ENCODE measurements around the gene PTPN2.

Gene PTPN2

DNA sequence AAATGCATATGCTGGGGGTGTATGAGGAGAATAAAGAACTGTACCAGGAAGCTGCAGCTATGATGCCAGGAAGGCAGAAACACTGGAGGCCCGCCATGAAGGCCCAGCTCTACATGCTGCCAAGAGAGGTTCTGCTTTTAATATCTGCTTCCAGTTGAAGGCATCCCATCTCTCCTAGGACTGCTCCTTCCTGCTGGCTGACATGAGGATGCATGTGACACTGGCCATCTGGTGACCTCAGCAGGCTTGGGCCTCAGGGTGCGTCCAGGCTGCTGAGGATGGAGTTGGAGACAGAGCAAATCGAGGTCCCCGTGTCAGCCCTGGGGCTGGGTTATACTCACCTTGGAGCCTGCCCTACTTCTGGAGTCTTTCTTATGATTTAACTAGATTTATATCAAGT, 132.1 kb downstream of the PTPN2 start:
- Histone ChIP-seq H3K14ac (ENCODE audit: low read length) (no peak overlapping the region), H3K4ac (ENCODE audit: low read depth, low read length) (no peak overlapping the region), H4K12ac (ENCODE audit: low read depth, low read length) (no peak overlapping the region), H3K79me1 (ENCODE audit: low read length) (no peaks in the 10 kb centered on the region), H4K91ac (ENCODE audit: low read depth, low read length) (no peak overlapping the region), H3K4me1 (ENCODE audit: control insufficient read depth in 1 of 2, insufficient read depth in 2 of 2, low read length in 2 of 2) (peaks cover 0 to 2% of the 10 kb centered on the region in 2 experiments), H3K4me2 (ENCODE audit: low read length) (no peak overlapping the region), H3K27ac (ENCODE audit: low read depth, low read length) (no peak overlapping the region), H3K9me3 (ENCODE audit: insufficient read depth, low read depth, low read length) (peaks cover 4% of the 10 kb centered on the region), H4K8ac (ENCODE audit: low read depth, low read length) (no peak overlapping the region), H3K23ac (ENCODE audit: low read length) (no peak overlapping the region), H2AFZ (ENCODE audit: insufficient read depth, low read length, poor library complexity) (no peak overlapping the region), H2BK5ac (ENCODE audit: low read depth, low read length, poor library complexity) (no peak overlapping the region), H3K9ac (ENCODE audit: low read length) (no peak overlapping the region), H2BK12ac (ENCODE audit: low read length) (no peak overlapping the region), H3K4me3 (ENCODE audit: low read depth, low read length) (no peak overlapping the region), H3K36me3 (ENCODE audit: control insufficient read depth in 1 of 2, insufficient read depth in 2 of 2, low read length in 2 of 2) (no peaks in the 10 kb centered on the region), H2BK120ac (ENCODE audit: insufficient read depth, low read length, poor library complexity) (no peak overlapping the region), H3K18ac (ENCODE audit: low read length) (no peak overlapping the region), H3K79me2 (ENCODE audit: control insufficient read depth, insufficient read depth, low read length, poor library complexity) (no peaks in the 10 kb centered on the region), H3K27me3 (ENCODE audit: insufficient read depth, low read length) (no peaks in the 10 kb centered on the region), H2AK5ac (ENCODE audit: low read length) (no peak overlapping the region)
- DNase-seq = no peak
- WGBS (ENCODE audit: extremely low coverage, insufficient coverage, insufficient read length) = no CpG with 5 or more reads among the region's 4 CpGs

- H2BK12ac ChIP-seq (ENCODE audit: low read length) = no peak overlapping the region
- H3K27me3 ChIP-seq (ENCODE audit: insufficient read depth, low read length) = no peaks in the 10 kb centered on the region
- H2AK5ac ChIP-seq (ENCODE audit: low read length) = no peak overlapping the region
- no CpG with 5 or more reads among the region's 5 CpGs for WGBS (ENCODE audit: extremely low coverage, insufficient coverage, insufficient read length)
- H3K4me2 ChIP-seq (ENCODE audit: low read length) = no peak overlapping the region
- H3K4ac ChIP-seq (ENCODE audit: low read depth, low read length) = no peak overlapping the region
- no peak overlapping the region for H4K12ac ChIP-seq (ENCODE audit: low read depth, low read length)
- no peak overlapping the region for H3K27ac ChIP-seq (ENCODE audit: low read depth, low read length)
- H2BK5ac ChIP-seq (ENCODE audit: low read depth, low read length, poor library complexity) = no peak overlapping the region
- H3K4me1 ChIP-seq (ENCODE audit: control insufficient read depth in 1 of 2, insufficient read depth in 2 of 2, low read length in 2 of 2) = peaks cover 0 to 2% of the 10 kb centered on the region in 2 experiments
- no peaks in the 10 kb centered on the region for H3K36me3 ChIP-seq (ENCODE audit: control insufficient read depth in 1 of 2, insufficient read depth in 2 of 2, low read length in 2 of 2)
- no peak overlapping the region for H3K9ac ChIP-seq (ENCODE audit: low read length)
- no peak overlapping the region for H3K18ac ChIP-seq (ENCODE audit: low read length)
- H3K79me2 ChIP-seq (ENCODE audit: control insufficient read depth, insufficient read depth, low read length, poor library complexity) = no peaks in the 10 kb centered on the region
- DNase-seq = no peak
- H3K23ac ChIP-seq (ENCODE audit: low read length) = no peak overlapping the region
- no peak overlapping the region for H3K4me3 ChIP-seq (ENCODE audit: low read depth, low read length)
- no peaks in the 10 kb centered on the region for H3K79me1 ChIP-seq (ENCODE audit: low read length)
- no peak overlapping the region for H2AFZ ChIP-seq (ENCODE audit: insufficient read depth, low read length, poor library complexity)
- H2BK120ac ChIP-seq (ENCODE audit: insufficient read depth, low read length, poor library complexity) = no peak overlapping the region
- no peak overlapping the region for H4K91ac ChIP-seq (ENCODE audit: low read depth, low read length)
- H3K9me3 ChIP-seq (ENCODE audit: insufficient read depth, low read depth, low read length) = peaks cover 4% of the 10 kb centered on the region
- no peak overlapping the region for H3K14ac ChIP-seq (ENCODE audit: low read length)
- H4K8ac ChIP-seq (ENCODE audit: low read depth, low read length) = no peak overlapping the region
Measured at GRCh38 chr18:12751503-12751884, 132.5 kb downstream of the PTPN2 start.

DNA sequence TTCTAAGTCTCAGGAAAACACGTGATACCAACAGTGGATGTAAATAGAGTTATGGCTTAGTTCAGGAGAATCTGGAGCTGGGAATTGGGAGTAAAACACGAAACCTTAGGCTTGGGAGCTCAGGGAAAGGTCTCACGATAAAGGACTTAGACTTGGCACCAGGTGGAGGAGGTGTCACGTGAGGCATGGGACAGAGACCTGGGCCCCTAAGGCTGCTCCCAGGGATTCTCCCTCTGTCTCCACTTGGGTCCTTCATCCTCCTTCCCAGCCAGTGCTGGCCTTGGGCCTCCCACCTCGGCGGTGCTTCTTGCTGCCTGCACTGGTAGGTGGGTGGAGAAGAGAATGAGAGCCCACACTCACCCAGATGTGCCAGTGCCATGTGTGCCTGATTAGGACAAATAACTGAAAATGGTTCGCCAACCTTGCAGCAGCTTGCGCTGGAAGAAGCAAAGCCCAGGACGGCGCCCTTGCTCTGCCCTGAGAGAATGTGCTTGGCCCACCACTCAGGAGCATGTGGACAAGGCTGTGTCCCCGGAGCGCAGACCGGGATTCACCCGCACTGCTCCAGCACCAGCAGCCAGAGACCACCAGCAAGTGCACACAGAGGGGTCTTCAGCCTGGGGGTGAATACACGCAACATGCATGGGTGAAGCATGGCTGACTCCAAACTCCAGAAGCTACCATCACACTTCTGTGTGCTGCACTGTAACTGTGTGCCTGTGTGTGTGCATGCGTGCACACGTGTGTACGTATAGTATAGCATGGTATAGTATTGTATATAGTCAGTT, 133.1 kb downstream of the PTPN2 start:
- H3K79me1 ChIP-seq (ENCODE audit: low read length) = no peaks in the 10 kb centered on the region
- no CpG with 5 or more reads among the region's 18 CpGs for WGBS (ENCODE audit: extremely low coverage, insufficient coverage, insufficient read length)
- H3K79me2 ChIP-seq (ENCODE audit: control insufficient read depth, insufficient read depth, low read length, poor library complexity) = no peaks in the 10 kb centered on the region
- H2BK12ac ChIP-seq (ENCODE audit: low read length) = no peak overlapping the region
- H3K27ac ChIP-seq (ENCODE audit: low read depth, low read length) = no peak overlapping the region
- DNase-seq = no peak
- H3K4me3 ChIP-seq (ENCODE audit: low read depth, low read length) = no peak overlapping the region
- no peaks in the 10 kb centered on the region for H3K36me3 ChIP-seq (ENCODE audit: control insufficient read depth in 1 of 2, insufficient read depth in 2 of 2, low read length in 2 of 2)
- no peak overlapping the region for H4K8ac ChIP-seq (ENCODE audit: low read depth, low read length)
- no peak overlapping the region for H4K91ac ChIP-seq (ENCODE audit: low read depth, low read length)
- H2AFZ ChIP-seq (ENCODE audit: insufficient read depth, low read length, poor library complexity) = no peak overlapping the region
- no peak overlapping the region for H2BK5ac ChIP-seq (ENCODE audit: low read depth, low read length, poor library complexity)
- H3K9ac ChIP-seq (ENCODE audit: low read length) = no peak overlapping the region
- no peaks in the 10 kb centered on the region for H3K27me3 ChIP-seq (ENCODE audit: insufficient read depth, low read length)
- no peak overlapping the region for H3K4me2 ChIP-seq (ENCODE audit: low read length)
- H3K18ac ChIP-seq (ENCODE audit: low read length) = no peak overlapping the region
- H3K4ac ChIP-seq (ENCODE audit: low read depth, low read length) = no peak overlapping the region
- H3K14ac ChIP-seq (ENCODE audit: low read length) = no peak overlapping the region
- H3K4me1 ChIP-seq (ENCODE audit: control insufficient read depth in 1 of 2, insufficient read depth in 2 of 2, low read length in 2 of 2) = peaks cover 0 to 2% of the 10 kb centered on the region in 2 experiments
- H2BK120ac ChIP-seq (ENCODE audit: insufficient read depth, low read length, poor library complexity) = no peak overlapping the region
- peaks cover 4% of the 10 kb centered on the region for H3K9me3 ChIP-seq (ENCODE audit: insufficient read depth, low read depth, low read length)
- no peak overlapping the region for H3K23ac ChIP-seq (ENCODE audit: low read length)
- H4K12ac ChIP-seq (ENCODE audit: low read depth, low read length) = no peak overlapping the region
- H2AK5ac ChIP-seq (ENCODE audit: low read length) = no peak overlapping the region

DNA sequence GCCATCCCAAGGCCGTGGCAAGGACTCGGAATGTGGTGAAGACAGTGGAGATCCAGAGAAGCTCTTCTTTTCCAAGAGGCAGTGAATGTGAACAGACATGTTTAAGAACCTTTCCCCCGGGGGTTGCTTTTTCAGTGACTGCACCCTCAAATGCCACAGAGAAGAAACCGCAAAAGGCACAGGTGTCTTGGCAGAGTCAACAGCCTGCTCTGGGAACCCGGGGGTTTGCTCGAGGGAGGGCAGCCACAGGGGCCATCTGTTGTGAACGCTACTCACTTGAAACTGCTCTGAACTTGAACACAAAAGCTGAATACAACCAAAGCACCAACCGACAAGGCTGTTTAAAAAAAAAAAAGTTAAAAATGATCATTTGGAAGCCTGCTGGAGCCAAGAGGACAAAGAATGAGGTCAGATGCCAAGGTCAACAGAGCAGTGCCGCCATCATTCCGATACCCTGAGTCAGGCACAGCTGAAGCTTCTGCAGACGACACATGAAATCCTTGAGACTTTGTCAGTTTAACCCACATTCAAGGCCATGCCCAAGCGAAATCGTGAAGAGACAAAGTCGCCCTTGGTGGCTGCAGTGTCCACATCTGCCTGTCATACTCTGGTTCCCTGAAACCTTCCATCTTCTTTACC, 133.8 kb downstream of the PTPN2 start:
- peak in 1 of 2 donors; percentile 63 for DNase-seq
- Histone ChIP-seq H4K8ac (ENCODE audit: low read depth, low read length) (no peak overlapping the region), H4K12ac (ENCODE audit: low read depth, low read length) (no peak overlapping the region), H4K91ac (ENCODE audit: low read depth, low read length) (no peak overlapping the region), H2BK12ac (ENCODE audit: low read length) (no peak overlapping the region), H2AFZ (ENCODE audit: insufficient read depth, low read length, poor library complexity) (no peak overlapping the region), H2BK5ac (ENCODE audit: low read depth, low read length, poor library complexity) (no peak overlapping the region), H2AK5ac (ENCODE audit: low read length) (no peak overlapping the region), H3K36me3 (ENCODE audit: control insufficient read depth in 1 of 2, insufficient read depth in 2 of 2, low read length in 2 of 2) (no peaks in the 10 kb centered on the region), H3K14ac (ENCODE audit: low read length) (no peak overlapping the region), H3K79me1 (ENCODE audit: low read length) (no peaks in the 10 kb centered on the region), H3K4me1 (ENCODE audit: control insufficient read depth in 1 of 2, insufficient read depth in 2 of 2, low read length in 2 of 2) (peaks cover 0 to 2% of the 10 kb centered on the region in 2 experiments), H3K9ac (ENCODE audit: low read length) (no peak overlapping the region), H3K4me2 (ENCODE audit: low read length) (no peak overlapping the region), H3K9me3 (ENCODE audit: insufficient read depth, low read depth, low read length) (peaks cover 4% of the 10 kb centered on the region), H3K23ac (ENCODE audit: low read length) (no peak overlapping the region), H3K27me3 (ENCODE audit: insufficient read depth, low read length) (no peaks in the 10 kb centered on the region), H3K18ac (ENCODE audit: low read length) (no peak overlapping the region), H2BK120ac (ENCODE audit: insufficient read depth, low read length, poor library complexity) (no peak overlapping the region), H3K4ac (ENCODE audit: low read depth, low read length) (no peak overlapping the region), H3K4me3 (ENCODE audit: low read depth, low read length) (no peak overlapping the region), H3K79me2 (ENCODE audit: control insufficient read depth, insufficient read depth, low read length, poor library complexity) (no peaks in the 10 kb centered on the region), H3K27ac (ENCODE audit: low read depth, low read length) (no peak overlapping the region)
- no CpG with 5 or more reads among the region's 14 CpGs for WGBS (ENCODE audit: extremely low coverage, insufficient coverage, insufficient read length)

Measured in trophoblast cell (in vitro differentiated cells and primary cell).